Measurements from ENCODE around the gene ZNF35.

Gene ZNF35

GRCh38 chr3:44687898-44688297, 39.4 kb downstream of the ZNF35 start:
- no peak for DNase-seq
